ENCODE results near the gene MYO9B. TPM values are rescaled to one million over a fixed set of nuclear protein-coding genes. Genes with fewer than 3 reads are reported as not detected.

The MYO9B gene
- total and polyA plus RNA-seq, 9 of the 15 experiments (the other 6 are each of a cell fraction or from before 2014, with no cell fraction given), result 2.4 to 77.6 (median 23.0) TPM

DNA sequence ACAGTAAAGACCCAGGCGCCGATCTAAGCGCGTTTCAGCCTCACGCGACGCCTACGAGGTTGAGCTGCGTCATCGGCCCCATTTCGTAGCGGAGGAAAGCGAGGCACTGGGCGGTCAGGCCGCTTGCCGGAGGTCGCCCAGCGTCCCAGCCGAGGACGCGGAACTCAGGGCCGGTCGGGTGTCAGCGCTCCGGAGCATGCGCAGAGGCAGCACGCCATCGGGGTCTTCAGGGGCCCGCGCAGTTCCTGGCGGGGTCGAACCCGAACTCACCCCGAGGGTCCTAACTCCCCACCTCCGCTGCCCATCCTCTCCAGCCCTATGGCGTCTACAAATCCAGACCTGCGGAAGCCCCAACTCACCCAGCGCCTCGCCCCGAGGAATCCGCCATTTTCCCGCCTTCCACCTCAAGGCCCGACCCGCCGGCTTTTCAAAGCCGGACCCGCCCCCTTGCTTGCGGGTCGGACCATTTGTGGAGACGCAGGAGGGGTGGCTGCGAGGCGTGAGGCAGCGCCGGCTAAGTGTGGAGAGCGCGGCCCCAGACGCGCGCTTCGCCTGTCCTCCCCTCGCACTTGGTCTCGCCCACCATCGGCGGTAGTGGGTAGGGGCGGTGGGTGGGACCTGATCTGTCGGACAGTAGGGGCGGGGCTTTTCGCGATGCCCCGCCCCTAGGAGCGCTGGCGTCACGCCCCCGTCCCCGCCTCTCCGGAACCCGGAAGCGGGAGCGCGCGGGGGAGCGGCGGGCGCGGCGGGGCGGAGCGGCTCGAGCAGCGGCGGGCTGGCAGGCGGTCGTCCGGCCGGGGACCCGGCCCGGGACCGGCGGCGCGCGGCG lies at the start of gene MYO9B, which contains the start of gene HAUS8 (continued):
- TF ChIP-seq PHF8 (IDR thresholded peaks at IDR 0.05; ENCODE audit: borderline replicate concordance, low read length) (peak; percentile 81; the same call in 1 of the 2 replicates), MYBL2 (IDR thresholded peaks at IDR 0.05; ENCODE audit: low read depth) (peak; percentile 92), MYBL2 (CRISPR knock-in tag; IDR thresholded peaks at IDR 0.05; ENCODE audit: borderline replicate concordance) (no peak), ELF4 (CRISPR knock-in tag; IDR thresholded peaks at IDR 0.05) (no peak), ZNF699 (CRISPR knock-in tag; IDR thresholded peaks at IDR 0.05; ENCODE audit: insufficient replicate concordance) (no peak), CBX2 (IDR thresholded peaks at IDR 0.05; ENCODE audit: insufficient read depth, low read length, poor library complexity, severe bottlenecking) (no peak), HMG20B (CRISPR knock-in tag; IDR thresholded peaks at IDR 0.05) (no peak), TFAM (CRISPR knock-in tag; conservative IDR thresholded peaks at IDR 0.05) (no peak), CAMTA2 (CRISPR knock-in tag; conservative IDR thresholded peaks at IDR 0.05) (0 out of 2 replicates have a peak, but pooled peaks have one; percentile 36), ADNP (tag; IDR thresholded peaks at IDR 0.05) (no peak), ERF (CRISPR knock-in tag; IDR thresholded peaks at IDR 0.05) (peak; percentile 80), FOXP1 (CRISPR knock-in tag; IDR thresholded peaks at IDR 0.05) (peak; percentile 66; the same call in 1 of the 2 replicates), BRD4 (IDR thresholded peaks at IDR 0.05) (peak; percentile 65; the same call in 1 of the 2 replicates), ZNF133 (CRISPR knock-in tag; IDR thresholded peaks at IDR 0.05) (no peak), KAT2B (IDR thresholded peaks at IDR 0.05; ENCODE audit: low read depth, low read length) (no peak), GMEB1 (CRISPR knock-in tag; IDR thresholded peaks at IDR 0.05) (peak; percentile 79), PTTG1 (tag; IDR thresholded peaks at IDR 0.05; ENCODE audit: low read depth) (no peak), EGR1 (conservative IDR thresholded peaks at IDR 0.05) (peak; percentile 89), MTF1 (CRISPR knock-in tag; IDR thresholded peaks at IDR 0.05; ENCODE audit: borderline replicate concordance) (no peak), RBFOX2 (IDR thresholded peaks at IDR 0.05; ENCODE audit: low read depth, low read length) (peak; percentile 98), MAFG (tag; conservative IDR thresholded peaks at IDR 0.05) (0 out of 2 replicates have a peak, but pooled peaks have one; percentile 3), RB1 (IDR thresholded peaks at IDR 0.05; ENCODE audit: low read depth) (peak; percentile 100)
- TF ChIP-seq, protein P1, sequence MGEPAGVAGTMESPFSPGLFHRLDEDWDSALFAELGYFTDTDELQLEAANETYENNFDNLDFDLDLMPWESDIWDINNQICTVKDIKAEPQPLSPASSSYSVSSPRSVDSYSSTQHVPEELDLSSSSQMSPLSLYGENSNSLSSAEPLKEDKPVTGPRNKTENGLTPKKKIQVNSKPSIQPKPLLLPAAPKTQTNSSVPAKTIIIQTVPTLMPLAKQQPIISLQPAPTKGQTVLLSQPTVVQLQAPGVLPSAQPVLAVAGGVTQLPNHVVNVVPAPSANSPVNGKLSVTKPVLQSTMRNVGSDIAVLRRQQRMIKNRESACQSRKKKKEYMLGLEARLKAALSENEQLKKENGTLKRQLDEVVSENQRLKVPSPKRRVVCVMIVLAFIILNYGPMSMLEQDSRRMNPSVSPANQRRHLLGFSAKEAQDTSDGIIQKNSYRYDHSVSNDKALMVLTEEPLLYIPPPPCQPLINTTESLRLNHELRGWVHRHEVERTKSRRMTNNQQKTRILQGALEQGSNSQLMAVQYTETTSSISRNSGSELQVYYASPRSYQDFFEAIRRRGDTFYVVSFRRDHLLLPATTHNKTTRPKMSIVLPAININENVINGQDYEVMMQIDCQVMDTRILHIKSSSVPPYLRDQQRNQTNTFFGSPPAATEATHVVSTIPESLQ (CRISPR knock-in tag; IDR thresholded peaks at IDR 0.05), result peak; percentile 87; the same call in 1 of the 2 replicates
- TF ChIP-seq, protein P2, sequence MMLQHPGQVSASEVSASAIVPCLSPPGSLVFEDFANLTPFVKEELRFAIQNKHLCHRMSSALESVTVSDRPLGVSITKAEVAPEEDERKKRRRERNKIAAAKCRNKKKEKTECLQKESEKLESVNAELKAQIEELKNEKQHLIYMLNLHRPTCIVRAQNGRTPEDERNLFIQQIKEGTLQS (IDR thresholded peaks at IDR 0.05), result peak; percentile 42
- TF ChIP-seq, protein P2 (CRISPR knock-in tag; conservative IDR thresholded peaks at IDR 0.05), result peak; percentile 69; the same call in 1 of the 2 replicates
